Measurements from ENCODE around the gene TXNDC16. TPM values are rescaled to one million over a fixed set of nuclear protein-coding genes. Genes with fewer than 3 reads are reported as not detected.
A peak's percentile ranks its signal among the peaks of the same experiment; 100 is the strongest.
"Not testable (repeated sequence)": the region's sequence is repeated elsewhere in the genome, so short reads cannot be mapped to it uniquely, and the experiment has no call there.

The TXNDC16 gene
- total RNA-seq, 1 donor from 2014 or later: 1.7 TPM

GRCh38 chr14:52575858-52576257 is 23.6 kb upstream of the TXNDC16 start:
- no peaks in the 10 kb centered on the region for H3K27me3 Mint-ChIP-seq (ENCODE audit: low read depth, unreplicated experiment)
- no peak overlapping the region for H3K4me2 ChIP-seq (ENCODE audit: low read length)
- H3K36me3 Mint-ChIP-seq (ENCODE audit: low read depth, unreplicated experiment): peaks cover 2% of the 10 kb centered on the region
- H3K4me1 ChIP-seq (ENCODE audit: insufficient read depth, low read length): no peaks in the 10 kb centered on the region
- no peaks in the 10 kb centered on the region for H3K79me2 ChIP-seq (ENCODE audit: insufficient read depth, low read length)
- no peak overlapping the region for H3K4me3 Mint-ChIP-seq (ENCODE audit: unreplicated experiment)
- no peak overlapping the region for H3K27ac ChIP-seq (ENCODE audit: low read depth, low read length)
- no peaks in the 10 kb centered on the region for H3K9me3 ChIP-seq (ENCODE audit: insufficient read depth, low read depth, low read length)
- H3K36me3 ChIP-seq (ENCODE audit: insufficient read depth, low read length): no peaks in the 10 kb centered on the region
- no peak overlapping the region for H2AFZ ChIP-seq (ENCODE audit: low read depth, low read length)
- FAIRE-seq (no peak), DNase-seq (ENCODE audit: low read depth) (no peak)
- H3K9ac ChIP-seq (ENCODE audit: low read length): no peak overlapping the region
- H3K27me3 ChIP-seq (ENCODE audit: insufficient read depth, low read length): no peaks in the 10 kb centered on the region
- H4K20me1 ChIP-seq (ENCODE audit: insufficient read depth, low read length): no peaks in the 10 kb centered on the region
- H3K4me1 Mint-ChIP-seq (ENCODE audit: low read depth, unreplicated experiment): no peaks in the 10 kb centered on the region
- H3K9me3 Mint-ChIP-seq (ENCODE audit: unreplicated experiment): peaks cover 30% of the 10 kb centered on the region
- no peak overlapping the region for H3K4me3 ChIP-seq (ENCODE audit: insufficient read depth, low read depth, low read length)
- no peak for TF ChIP-seq CTCF (IDR thresholded peaks at IDR 0.05; ENCODE audit: insufficient read depth, low read depth, low read length)
- no peak for TF ChIP-seq EZH2 (IDR thresholded peaks at IDR 0.05; ENCODE audit: insufficient read depth, low read length)
- H3K27ac Mint-ChIP-seq (ENCODE audit: unreplicated experiment): no peak overlapping the region

GRCh38 chr14:52568454-52568853 is 16.1 kb upstream of the TXNDC16 start:
- H3K27ac Mint-ChIP-seq (ENCODE audit: unreplicated experiment); H3K4me3 Mint-ChIP-seq (ENCODE audit: unreplicated experiment); H3K27me3 Mint-ChIP-seq (ENCODE audit: low read depth, unreplicated experiment); H4K20me1 ChIP-seq (ENCODE audit: insufficient read depth, low read length); H3K4me1 Mint-ChIP-seq (ENCODE audit: low read depth, unreplicated experiment); H3K27me3 ChIP-seq (ENCODE audit: insufficient read depth, low read length); H3K27ac ChIP-seq (ENCODE audit: low read depth, low read length); H3K9me3 ChIP-seq (ENCODE audit: insufficient read depth, low read depth, low read length); H3K79me2 ChIP-seq (ENCODE audit: insufficient read depth, low read length); H3K9ac ChIP-seq (ENCODE audit: low read length); H3K4me2 ChIP-seq (ENCODE audit: low read length); DNase-seq (ENCODE audit: low read depth); FAIRE-seq; H2AFZ ChIP-seq (ENCODE audit: low read depth, low read length); H3K4me1 ChIP-seq (ENCODE audit: insufficient read depth, low read length); H3K4me3 ChIP-seq (ENCODE audit: insufficient read depth, low read depth, low read length); H3K36me3 ChIP-seq (ENCODE audit: insufficient read depth, low read length); H3K36me3 Mint-ChIP-seq (ENCODE audit: low read depth, unreplicated experiment): not testable (repeated sequence)
- H3K9me3 Mint-ChIP-seq (ENCODE audit: unreplicated experiment): peaks cover 32% of the 10 kb centered on the region

- Mint-ChIP-seq H3K36me3 (ENCODE audit: low read depth, unreplicated experiment) (peaks cover 2% of the 10 kb centered on the region), H3K4me3 (ENCODE audit: unreplicated experiment) (no peak overlapping the region), H3K27me3 (ENCODE audit: low read depth, unreplicated experiment) (no peaks in the 10 kb centered on the region), H3K27ac (ENCODE audit: unreplicated experiment) (no peak overlapping the region), H3K9me3 (ENCODE audit: unreplicated experiment) (peaks cover 2% of the 10 kb centered on the region), H3K4me1 (ENCODE audit: low read depth, unreplicated experiment) (no peaks in the 10 kb centered on the region)
- H2AFZ ChIP-seq (ENCODE audit: low read depth, low read length): no peak overlapping the region
- H3K36me3 ChIP-seq (ENCODE audit: insufficient read depth, low read length): no peaks in the 10 kb centered on the region
- peaks cover 8% of the 10 kb centered on the region for H3K4me1 ChIP-seq (ENCODE audit: insufficient read depth, low read length)
- FAIRE-seq (no peak), DNase-seq (ENCODE audit: low read depth) (peak; percentile 60)
- H3K79me2 ChIP-seq (ENCODE audit: insufficient read depth, low read length): no peaks in the 10 kb centered on the region
- no peaks in the 10 kb centered on the region for H3K9me3 ChIP-seq (ENCODE audit: insufficient read depth, low read depth, low read length)
- no peaks in the 10 kb centered on the region for H4K20me1 ChIP-seq (ENCODE audit: insufficient read depth, low read length)
- H3K27me3 ChIP-seq (ENCODE audit: insufficient read depth, low read length): no peaks in the 10 kb centered on the region
- H3K4me3 ChIP-seq (ENCODE audit: insufficient read depth, low read depth, low read length): no peak overlapping the region
- TF ChIP-seq EZH2 (IDR thresholded peaks at IDR 0.05; ENCODE audit: insufficient read depth, low read length): no peak
- no peak for TF ChIP-seq CTCF (IDR thresholded peaks at IDR 0.05; ENCODE audit: insufficient read depth, low read depth, low read length)
- H3K9ac ChIP-seq (ENCODE audit: low read length): no peak overlapping the region
- no peak overlapping the region for H3K4me2 ChIP-seq (ENCODE audit: low read length)
- H3K27ac ChIP-seq (ENCODE audit: low read depth, low read length): no peak overlapping the region
Observed at GRCh38 chr14:52563120-52563519, 10.8 kb upstream of the TXNDC16 start.

Measured in astrocyte (in vitro differentiated cells and primary cell).